IMR-90 (cell line): ENCODE measurements around the gene SLC48A1. TPM values are rescaled to one million over a fixed set of nuclear protein-coding genes. Genes with fewer than 3 reads are reported as not detected.

Experiments used
- ATAC-seq: fragments of 200-7000 bp; cut with Tn5 transposase; 2 replicates; pipeline ENCODE4 v1.9.1; 2020; ENCODE audit warnings: low read depth, mild to moderate bottlenecking, moderate library complexity
- BruUV-seq: library from RNA; stranded (reverse); fragments of 400-500 nt; replicated peaks from 2 replicates; lab custom pipeline; 2021; lab: Mats Ljungman, UMichigan
- CTCF ChIA-PET: fragments of 300-600 bp; formaldehyde crosslinking; extraction: SDS; loops from one replicate; lab custom pipeline; 2021; ENCODE audit warnings: antibody characterized with exemption; lab: Yijun Ruan, JAX
- POLR2A ChIA-PET: fragments of 300-600 bp; sonication (Branson Sonifier 250); formaldehyde crosslinking; loops from one replicate; lab custom pipeline; 2022; ENCODE audit warnings: antibody characterized with exemption; ENCODE audit not compliant: unreplicated experiment; lab: Charles Lee
- DNase-seq: peaks from one replicate; pipeline ENCODE4 v3.0.0; 2013
- H2AFZ ChIP-seq: replicated peaks from 2 replicates; pipeline ENCODE3; 2013; ENCODE audit warnings: low read length, mild to moderate bottlenecking; ENCODE audit not compliant: poor library complexity
- H2AK5ac ChIP-seq: 2 replicates; pipeline ENCODE4 v1.6.1; 2013; ENCODE audit warnings: low read depth, low read length, inconsistent platforms
- H2AK9ac ChIP-seq: replicated peaks from 2 replicates; pipeline ENCODE3; 2013; ENCODE audit warnings: mild to moderate bottlenecking, low read depth, low read length, moderate library complexity; ENCODE audit not compliant: poor library complexity
- H2BK120ac ChIP-seq: 2 replicates; pipeline ENCODE4 v1.6.1; 2013; ENCODE audit warnings: low read depth, low read length, inconsistent platforms
- H2BK15ac ChIP-seq: 3 replicates; pipeline ENCODE4 v1.6.1; 2013; ENCODE audit warnings: low read depth, low read length, inconsistent platforms
- H2BK20ac ChIP-seq: 2 replicates; pipeline ENCODE4 v1.6.1; 2013; ENCODE audit warnings: low read depth, mild to moderate bottlenecking, inconsistent platforms, low read length, moderate library complexity
- H2BK5ac ChIP-seq: 2 replicates; pipeline ENCODE4 v1.6.1; 2013; ENCODE audit warnings: mild to moderate bottlenecking, low read depth, low read length, inconsistent platforms; ENCODE audit not compliant: poor library complexity, severe bottlenecking
- H3K14ac ChIP-seq: replicated peaks from 2 replicates; pipeline ENCODE4 v1.6.1; 2013; ENCODE audit warnings: low read depth, low read length, inconsistent platforms
- H3K18ac ChIP-seq: 2 replicates; pipeline ENCODE4 v1.6.1; 2013; ENCODE audit warnings: low read depth, low read length, control low read depth
- H3K23ac ChIP-seq: 2 replicates; pipeline ENCODE4 v1.6.1; 2013; ENCODE audit warnings: low read depth, low read length, inconsistent platforms
- H3K27ac ChIP-seq: 2 replicates; pipeline ENCODE4 v1.5.1; 2013; ENCODE audit warnings: mild to moderate bottlenecking, control low read depth, low read length; ENCODE audit not compliant: insufficient read depth
- H3K27me3 ChIP-seq: 2 replicates; pipeline ENCODE4 v1.6.1; 2013; ENCODE audit warnings: low read length; ENCODE audit not compliant: control insufficient read depth, insufficient read depth
- H3K36me3 ChIP-seq: 2 replicates; pipeline ENCODE4 v1.6.1; 2013; ENCODE audit warnings: low read length, mixed read lengths; ENCODE audit not compliant: control insufficient read depth, insufficient read depth
- H3K4ac ChIP-seq: 2 replicates; pipeline ENCODE4 v1.6.1; 2013; ENCODE audit warnings: low read depth, low read length, inconsistent platforms
- H3K4me1 ChIP-seq: 2 replicates; pipeline ENCODE4 v1.6.1; 2013; ENCODE audit warnings: low read length, mixed read lengths; ENCODE audit not compliant: control insufficient read depth, insufficient read depth
- H3K4me2 ChIP-seq: 2 replicates; pipeline ENCODE4 v1.6.1; 2013; ENCODE audit warnings: low read depth, mild to moderate bottlenecking, control low read depth, low read length, moderate library complexity
- H3K4me3 ChIP-seq: 2 replicates; pipeline ENCODE4 v1.5.1; 2013; ENCODE audit warnings: low read depth, mild to moderate bottlenecking, control low read depth, low read length, moderate library complexity; ENCODE audit not compliant: insufficient read depth
- H3K56ac ChIP-seq: 2 replicates; pipeline ENCODE4 v1.6.1; 2013; ENCODE audit warnings: low read length, inconsistent platforms; ENCODE audit not compliant: insufficient read depth; ENCODE audit errors: extremely low read depth
- H3K79me1 ChIP-seq, 2 experiments: 2 replicates each; pipeline ENCODE4 v1.6.1; 2013; ENCODE audit warnings: low read length in 2 of 2, inconsistent platforms in 1 of 2, low read depth in 1 of 2
- H3K9ac ChIP-seq: 2 replicates; pipeline ENCODE4 v1.6.1; 2013; ENCODE audit warnings: low read depth, low read length, control low read depth
- H3K9me1 ChIP-seq: 2 replicates; pipeline ENCODE4 v1.6.1; 2013; ENCODE audit warnings: low read length, inconsistent platforms; ENCODE audit not compliant: insufficient read depth
- H3K9me3 ChIP-seq: 2 replicates; pipeline ENCODE4 v1.6.1; 2013; ENCODE audit warnings: low read length; ENCODE audit not compliant: control insufficient read depth, insufficient read depth
- H4K20me1 ChIP-seq: 2 replicates; pipeline ENCODE4 v1.6.1; 2013; ENCODE audit warnings: low read length, inconsistent platforms; ENCODE audit not compliant: insufficient read depth
- H4K5ac ChIP-seq: 2 replicates; pipeline ENCODE4 v1.6.1; 2013; ENCODE audit warnings: mild to moderate bottlenecking, low read depth, low read length, control low read depth
- H4K8ac ChIP-seq, 2 experiments: 2 replicates each; pipeline ENCODE4 v1.6.1; 2013; ENCODE audit warnings: low read depth in 2 of 2, low read length in 2 of 2, control low read depth in 1 of 2, inconsistent platforms in 1 of 2
- H4K91ac ChIP-seq: 2 replicates; pipeline ENCODE4 v1.6.1; 2013; ENCODE audit warnings: low read depth, low read length, inconsistent platforms; ENCODE audit not compliant: insufficient read depth
- CTCF ChIP-seq: conservative IDR thresholded peaks from 2 replicates; pipeline ENCODE4 v1.5.1; 2012; ENCODE audit warnings: mild to moderate bottlenecking, low read depth, low read length, improper control_type of control experiment
- MAZ ChIP-seq: IDR thresholded peaks from 2 replicates; pipeline ENCODE4 v1.6.1; 2012; ENCODE audit warnings: low read depth, mild to moderate bottlenecking, low read length, improper control_type of control experiment, moderate library complexity, borderline replicate concordance
- SMC3 ChIP-seq: fragments of 150-350 bp; IDR thresholded peaks from 2 replicates; pipeline ENCODE4 v1.6.1; 2016; ENCODE audit warnings: low read depth, mild to moderate bottlenecking, antibody characterized with exemption, low read length, moderate library complexity
- WGBS, 2 experiments: methylation state at CpG; one replicate each; pipeline versions ENCODE4 v1.1.5 to v1.1.7; 2013; ENCODE audit warnings: missing lambda C conversion rate in 2 of 2; ENCODE audit not compliant: insufficient read length in 1 of 2; ENCODE audit errors: extremely low coverage in 2 of 2; 5-methylcytosine and 5-hydroxymethylcytosine counted together
- dilution Hi-C: fragments of 300-500 bp; cut with HindIII; formaldehyde crosslinking; loops from one replicate; pipeline ENCODE4 v1.14.3; 2018; ENCODE audit warnings: low sequenced_read_pairs; ENCODE audit not compliant: unreplicated experiment
- in situ Hi-C: fragments of 300-500 bp; cut with MboI; formaldehyde crosslinking; loops from 3 replicates; pipeline ENCODE4 v1.14.3; 2019; ENCODE audit warnings: low sequenced_read_pairs, inconsistent platforms, mixed read lengths
- intact Hi-C: fragments of 100-400 bp; cut with micrococcal nuclease; formaldehyde crosslinking; loops from 2 replicates; pipeline ENCODE4 v1.10.0; 2022
- polyA plus RNA-seq, 3 experiments: library from polyadenylated mRNA; depleted of rRNA; stranded (reverse); fragments of >200 nt; gene quantifications; 2 replicates each; pipeline ENCODE4 v1.2.3, GENCODE V29; 2012; ENCODE audit warnings: low replicate concordance in 1 of 3
- total RNA-seq: library from RNA; depleted of rRNA; stranded (reverse); fragments of >200 nt; gene quantifications from 2 replicates; pipeline ENCODE4 v1.2.3, GENCODE V29; 2012

Gene SLC48A1
- total and polyA plus RNA-seq, 2 of the 4 experiments (the other 2 are of a cell fraction) = 4.8 to 5.9 TPM

DNA sequence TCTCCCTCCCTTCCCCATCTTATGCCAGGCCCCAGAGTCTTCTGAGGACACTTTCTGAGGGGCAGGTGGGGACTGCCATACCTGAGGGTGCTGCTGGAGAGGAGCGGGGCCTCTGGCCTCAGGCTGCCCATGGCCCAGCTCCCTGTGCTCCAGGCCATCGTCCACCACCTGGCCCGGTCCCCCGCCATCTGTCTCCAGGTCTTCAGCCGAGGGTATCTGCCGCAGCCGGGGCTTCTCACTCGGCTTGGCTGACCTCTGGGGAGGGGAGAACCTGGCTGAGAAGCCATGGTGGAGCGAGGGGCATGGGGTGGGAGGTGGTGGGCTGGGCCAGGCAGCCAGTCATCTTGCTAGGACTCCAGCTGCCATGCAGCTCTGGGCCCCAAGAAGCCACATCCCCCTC, 21.6 kb downstream of the SLC48A1 start:
- H3K36me3 ChIP-seq = peaks cover 77% of the 10 kb centered on the region
- no TSS peak for BruUV-seq

More for the DNA sequence above, 21.6 kb downstream of the SLC48A1 start:
- H3K4me2 ChIP-seq = no peak overlapping the region
- H3K23ac ChIP-seq = no peak overlapping the region
- no peak for DNase-seq
- H3K14ac ChIP-seq = no peak overlapping the region
- peaks cover 2% of the 10 kb centered on the region; the same call in 1 of the 2 replicates for H3K4me1 ChIP-seq
- H2BK5ac ChIP-seq = no peak overlapping the region
- peaks cover 27% of the 10 kb centered on the region for H4K20me1 ChIP-seq
- H2BK120ac ChIP-seq = no peak overlapping the region
- H2AK9ac ChIP-seq = no peak overlapping the region
- H3K56ac ChIP-seq = no peak overlapping the region
- no peak overlapping the region for H3K9ac ChIP-seq
- CTCF ChIA-PET = no interaction called here
- POLR2A ChIA-PET = no interaction called here
- no peaks in the 10 kb centered on the region for H3K27me3 ChIP-seq
- no peak overlapping the region for H2AFZ ChIP-seq
- H3K4me3 ChIP-seq = no peak overlapping the region
- H3K9me3 ChIP-seq = no peaks in the 10 kb centered on the region
- no peak overlapping the region for H3K4ac ChIP-seq
- dilution Hi-C loops = no loop called here
- peaks cover 7 to 31% of the 10 kb centered on the region in 2 experiments for H3K79me1 ChIP-seq
- no peak for TF ChIP-seq CTCF
- TF ChIP-seq MAZ = no peak
- no peak for TF ChIP-seq SMC3
- no peak overlapping the region for H4K91ac ChIP-seq
- no peak overlapping the region for H2BK15ac ChIP-seq
- H3K18ac ChIP-seq = no peak overlapping the region
- in situ Hi-C loops = no loop called here
- no peak overlapping the region for H2BK20ac ChIP-seq
- H4K8ac ChIP-seq = no peak overlapping the region
- WGBS, 2 experiments = 95% methylated on average over 4 of the region's 9 CpGs; no CpG with 5 or more reads in 1 of the 2 experiments
- no peak for ATAC-seq
- no peak overlapping the region for H3K27ac ChIP-seq
- no peak overlapping the region for H2AK5ac ChIP-seq
- no peak overlapping the region for H4K5ac ChIP-seq
- intact Hi-C loops = no loop called here
- H3K9me1 ChIP-seq = no peaks in the 10 kb centered on the region
